ENCODE results near the gene NCAPG2. TPM values are rescaled to one million over a fixed set of nuclear protein-coding genes. Genes with fewer than 3 reads are reported as not detected.

The NCAPG2 gene
- total RNA-seq, 1 donor from 2014 or later: 8.2 TPM

GRCh38 chr7:158695726-158696452 lies 8.7 kb downstream of the NCAPG2 start:
- ChIA-PET POLR2A (interaction anchor here (0.6 kb wide), 1 partner anchor 9 kb away, joined by 4 read pairs; the partner anchor contains the start of gene NCAPG2), CTCF (interaction anchor here (0.6 to 4.8 kb wide), 4 partner anchors 9 to 281 kb away, joined by 3 to 78 read pairs (median 4); partner anchors contain the start of gene NCAPG2)
- ATAC-seq (ENCODE audit: low read depth) (peak; percentile 94), DNase-seq (no peak)
- intact Hi-C loops (cut with micrococcal nuclease): loop anchor here (2.0 kb wide), 1 partner anchor 133 kb away; the partner anchor contains the start of gene ESYT2
- peaks cover 4% of the 10 kb centered on the region for H3K36me3 Mint-ChIP-seq (ENCODE audit: low read depth)
- H3K4me1 Mint-ChIP-seq: peaks cover 9% of the 10 kb centered on the region
- no peak for TF ChIP-seq CTCF (IDR thresholded peaks at IDR 0.05)
- no peaks in the 10 kb centered on the region for H3K27me3 Mint-ChIP-seq
- peak overlapping the region; percentile 52 for H3K27ac Mint-ChIP-seq
- no peaks in the 10 kb centered on the region for H3K9me3 Mint-ChIP-seq
- peak overlapping the region; percentile 35 for H3K4me3 Mint-ChIP-seq

- Mint-ChIP-seq H3K9me3 (no peaks in the 10 kb centered on the region), H3K36me3 (ENCODE audit: low read depth) (peaks cover 4% of the 10 kb centered on the region), H3K4me3 (no peak overlapping the region), H3K4me1 (peaks cover 9% of the 10 kb centered on the region), H3K27ac (no peak overlapping the region), H3K27me3 (no peaks in the 10 kb centered on the region)
- POLR2A ChIA-PET: no interaction called here
- intact Hi-C loops (cut with micrococcal nuclease): no loop called here
- DNase-seq (no peak), ATAC-seq (ENCODE audit: low read depth) (no peak)
- no peak for TF ChIP-seq CTCF (IDR thresholded peaks at IDR 0.05)
- CTCF ChIA-PET: interaction anchor here (4.8 kb wide), 1 partner anchor 282 kb away, joined by 78 read pairs; no protein-coding TSS in a partner anchor
Observed at GRCh38 chr7:158695056-158695455, 9.5 kb downstream of the NCAPG2 start.

- Mint-ChIP-seq H3K4me1 (peaks cover 9% of the 10 kb centered on the region), H3K4me3 (no peak overlapping the region), H3K36me3 (ENCODE audit: low read depth) (peaks cover 4% of the 10 kb centered on the region), H3K27me3 (no peaks in the 10 kb centered on the region), H3K27ac (no peak overlapping the region), H3K9me3 (no peaks in the 10 kb centered on the region)
- ChIA-PET POLR2A (no interaction called here), CTCF (interaction anchor here (4.8 kb wide), 1 partner anchor 282 kb away, joined by 78 read pairs; no protein-coding TSS in a partner anchor)
- TF ChIP-seq CTCF (IDR thresholded peaks at IDR 0.05): no peak
- no peak for ATAC-seq (ENCODE audit: low read depth)
- DNase-seq: no peak
- intact Hi-C loops (cut with micrococcal nuclease): no loop called here
Observed at GRCh38 chr7:158694650-158695049, 10.0 kb downstream of the NCAPG2 start.

GRCh38 chr7:158689488-158689887 lies 15.1 kb downstream of the NCAPG2 start:
- Mint-ChIP-seq H3K4me3 (no peak overlapping the region), H3K27ac (no peak overlapping the region), H3K27me3 (no peaks in the 10 kb centered on the region), H3K36me3 (ENCODE audit: low read depth) (peaks cover 13% of the 10 kb centered on the region), H3K4me1 (no peaks in the 10 kb centered on the region), H3K9me3 (no peaks in the 10 kb centered on the region)
- POLR2A ChIA-PET: no interaction called here
- CTCF ChIA-PET: no interaction called here
- ATAC-seq (ENCODE audit: low read depth): no peak
- DNase-seq: no peak
- intact Hi-C loops (cut with micrococcal nuclease): no loop called here
- TF ChIP-seq CTCF (IDR thresholded peaks at IDR 0.05): no peak

DNA sequence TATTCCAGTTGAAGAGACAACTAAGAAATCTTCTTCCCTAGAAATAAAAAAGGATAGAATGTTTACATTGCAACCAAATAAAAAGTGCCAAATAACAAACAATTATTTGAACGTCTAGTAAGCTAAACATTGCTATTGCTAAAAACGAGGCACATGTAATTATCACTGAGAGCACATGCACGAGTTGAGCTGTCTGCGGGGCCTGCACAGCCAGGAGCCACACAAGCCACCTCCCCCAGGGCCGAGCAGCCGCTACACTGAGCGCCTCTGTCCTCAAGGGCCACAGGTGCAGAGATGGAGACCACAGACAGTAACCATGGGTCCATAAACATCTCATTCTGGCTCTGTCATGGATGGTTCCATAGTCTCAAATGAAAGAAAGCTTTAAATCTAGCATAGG lies 17.2 kb downstream of the NCAPG2 start:
- intact Hi-C loops (cut with micrococcal nuclease): no loop called here
- no peak for ATAC-seq (ENCODE audit: low read depth)
- H3K27ac Mint-ChIP-seq: no peak overlapping the region
- ChIA-PET POLR2A (no interaction called here), CTCF (no interaction called here)
- H3K27me3 Mint-ChIP-seq: no peaks in the 10 kb centered on the region
- TF ChIP-seq CTCF (IDR thresholded peaks at IDR 0.05): no peak
- H3K4me1 Mint-ChIP-seq: no peaks in the 10 kb centered on the region
- no peak overlapping the region for H3K4me3 Mint-ChIP-seq
- H3K36me3 Mint-ChIP-seq (ENCODE audit: low read depth): peaks cover 15% of the 10 kb centered on the region
- DNase-seq: no peak
- H3K9me3 Mint-ChIP-seq: no peaks in the 10 kb centered on the region
